Measurements from ENCODE around the gene MBD5. TPM values are rescaled to one million over a fixed set of nuclear protein-coding genes. Genes with fewer than 3 reads are reported as not detected.

The MBD5 gene
- total RNA-seq, 2 donors from 2014 or later: 38.2 to 44.7 TPM

- Histone ChIP-seq H3K4me1 (replicated peaks) (no peaks in the 10 kb centered on the region), H3K27ac (no peak overlapping the region), H3K27me3 (replicated peaks; ENCODE audit: insufficient read depth) (no peaks in the 10 kb centered on the region), H3K9me3 (no peaks in the 10 kb centered on the region), H3K4me3 (no peak overlapping the region), H3K36me3 (no peaks in the 10 kb centered on the region)
- 95% methylated on average over 6 of the region's 6 CpGs for WGBS
- no peak for DNase-seq (ENCODE audit: low spot score)
- intact Hi-C loops (cut with DNase I): no loop called here
- no peak for TF ChIP-seq POLR2AphosphoS5 (IDR thresholded peaks at IDR 0.05)
- no peak for TF ChIP-seq CTCF (IDR thresholded peaks at IDR 0.05)
- no peak for TF ChIP-seq POLR2A (IDR thresholded peaks at IDR 0.05)
Measured at GRCh38 chr2:148257276-148257675, 236.4 kb downstream of the MBD5 start.

- H3K4me1 ChIP-seq (replicated peaks): no peaks in the 10 kb centered on the region
- intact Hi-C loops (cut with DNase I): no loop called here
- TF ChIP-seq POLR2A (IDR thresholded peaks at IDR 0.05) (no peak), POLR2AphosphoS5 (IDR thresholded peaks at IDR 0.05) (no peak), CTCF (IDR thresholded peaks at IDR 0.05) (no peak)
- H3K4me3 ChIP-seq: no peak overlapping the region
- DNase-seq (ENCODE audit: low spot score): no peak
- no peak overlapping the region for H3K27ac ChIP-seq
- H3K27me3 ChIP-seq (replicated peaks; ENCODE audit: insufficient read depth): no peaks in the 10 kb centered on the region
- 78% methylated on average over 10 of the region's 10 CpGs for WGBS
- H3K36me3 ChIP-seq: no peaks in the 10 kb centered on the region
- no peaks in the 10 kb centered on the region for H3K9me3 ChIP-seq
Measured at GRCh38 chr2:148258124-148258523, 237.2 kb downstream of the MBD5 start.

- intact Hi-C loops (cut with DNase I): no loop called here
- 87% methylated on average over 6 of the region's 6 CpGs for WGBS
Measured at GRCh38 chr2:148259674-148260073, 238.8 kb downstream of the MBD5 start.

GRCh38 chr2:148263890-148264289, 243.0 kb downstream of the MBD5 start:
- DNase-seq (ENCODE audit: low spot score): no peak
- TF ChIP-seq POLR2AphosphoS5 (IDR thresholded peaks at IDR 0.05) (no peak), CTCF (IDR thresholded peaks at IDR 0.05) (no peak), POLR2A (IDR thresholded peaks at IDR 0.05) (no peak)

More at GRCh38 chr2:148259674-148260073, 238.8 kb downstream of the MBD5 start:
- Histone ChIP-seq H3K4me3 (no peak overlapping the region), H3K9me3 (no peaks in the 10 kb centered on the region), H3K27ac (no peak overlapping the region), H3K27me3 (replicated peaks; ENCODE audit: insufficient read depth) (no peaks in the 10 kb centered on the region), H3K36me3 (no peaks in the 10 kb centered on the region), H3K4me1 (replicated peaks) (no peaks in the 10 kb centered on the region)
- no peak for TF ChIP-seq CTCF (IDR thresholded peaks at IDR 0.05)
- TF ChIP-seq POLR2A (IDR thresholded peaks at IDR 0.05): no peak
- TF ChIP-seq POLR2AphosphoS5 (IDR thresholded peaks at IDR 0.05): no peak
- no peak for DNase-seq (ENCODE audit: low spot score)

GRCh38 chr2:148273158-148273691, 252.3 kb downstream of the MBD5 start:
- WGBS: 52% methylated on average over 4 of the region's 4 CpGs
- no peak overlapping the region for H3K27ac ChIP-seq
- intact Hi-C loops (cut with DNase I): no loop called here

More at GRCh38 chr2:148263890-148264289, 243.0 kb downstream of the MBD5 start:
- Histone ChIP-seq H3K27ac (no peak overlapping the region), H3K4me1 (replicated peaks) (no peaks in the 10 kb centered on the region), H3K9me3 (no peaks in the 10 kb centered on the region), H3K27me3 (replicated peaks; ENCODE audit: insufficient read depth) (no peaks in the 10 kb centered on the region), H3K36me3 (no peaks in the 10 kb centered on the region), H3K4me3 (no peak overlapping the region)
- 100% methylated on average over 2 of the region's 2 CpGs for WGBS
- intact Hi-C loops (cut with DNase I): no loop called here

More at GRCh38 chr2:148273158-148273691, 252.3 kb downstream of the MBD5 start:
- no peak for TF ChIP-seq POLR2A (IDR thresholded peaks at IDR 0.05)
- TF ChIP-seq POLR2AphosphoS5 (IDR thresholded peaks at IDR 0.05): no peak
- no peak for TF ChIP-seq CTCF (IDR thresholded peaks at IDR 0.05)
- Histone ChIP-seq H3K27me3 (replicated peaks; ENCODE audit: insufficient read depth) (no peaks in the 10 kb centered on the region), H3K4me1 (replicated peaks) (no peaks in the 10 kb centered on the region), H3K4me3 (no peak overlapping the region), H3K36me3 (no peaks in the 10 kb centered on the region), H3K9me3 (no peaks in the 10 kb centered on the region)
- DNase-seq (ENCODE audit: low spot score): no peak

All from prostate gland (tissue), 2 donors.